HAP-1 (cell line): ENCODE measurements around the gene GPD2.

ENCODE experiments used
- DNase-seq, 2 experiments: peaks; one replicate each; pipeline ENCODE4 v3.0.0-alpha.2; 2016 to 2020; ENCODE audit warnings: low spot score in 2 of 2
- H3K27me3 ChIP-seq: fragments of 250-450 bp; sonication (Bioruptor Pico); 2 replicates; pipeline ENCODE4 v1.5.1; 2020; ENCODE audit warnings: low read depth, mild to moderate bottlenecking, moderate library complexity
- H3K36me3 ChIP-seq: fragments of 250-450 bp; sonication (Bioruptor Pico); replicated peaks from 2 replicates; pipeline ENCODE4 v1.5.1; 2020; ENCODE audit warnings: mild to moderate bottlenecking
- H3K4me1 ChIP-seq: fragments of 250-450 bp; sonication (Bioruptor Pico); 2 replicates; pipeline ENCODE4 v1.5.1; 2020; ENCODE audit warnings: mild to moderate bottlenecking
- H3K4me3 ChIP-seq: fragments of 250-450 bp; sonication (Bioruptor Pico); 2 replicates; pipeline ENCODE4 v1.5.1; 2020; ENCODE audit warnings: mild to moderate bottlenecking, moderate library complexity
- H3K9me3 ChIP-seq: fragments of 250-450 bp; sonication (Bioruptor Pico); 2 replicates; pipeline ENCODE4 v1.5.1; 2020; ENCODE audit warnings: mild to moderate bottlenecking, moderate library complexity
- in situ Hi-C: fragments of 300-500 bp; cut with MboI; formaldehyde crosslinking; loops from 3 replicates; pipeline ENCODE4 v1.14.3; 2020; ENCODE audit warnings: low sequenced_read_pairs, inconsistent platforms, mixed read lengths

Gene GPD2

DNA sequence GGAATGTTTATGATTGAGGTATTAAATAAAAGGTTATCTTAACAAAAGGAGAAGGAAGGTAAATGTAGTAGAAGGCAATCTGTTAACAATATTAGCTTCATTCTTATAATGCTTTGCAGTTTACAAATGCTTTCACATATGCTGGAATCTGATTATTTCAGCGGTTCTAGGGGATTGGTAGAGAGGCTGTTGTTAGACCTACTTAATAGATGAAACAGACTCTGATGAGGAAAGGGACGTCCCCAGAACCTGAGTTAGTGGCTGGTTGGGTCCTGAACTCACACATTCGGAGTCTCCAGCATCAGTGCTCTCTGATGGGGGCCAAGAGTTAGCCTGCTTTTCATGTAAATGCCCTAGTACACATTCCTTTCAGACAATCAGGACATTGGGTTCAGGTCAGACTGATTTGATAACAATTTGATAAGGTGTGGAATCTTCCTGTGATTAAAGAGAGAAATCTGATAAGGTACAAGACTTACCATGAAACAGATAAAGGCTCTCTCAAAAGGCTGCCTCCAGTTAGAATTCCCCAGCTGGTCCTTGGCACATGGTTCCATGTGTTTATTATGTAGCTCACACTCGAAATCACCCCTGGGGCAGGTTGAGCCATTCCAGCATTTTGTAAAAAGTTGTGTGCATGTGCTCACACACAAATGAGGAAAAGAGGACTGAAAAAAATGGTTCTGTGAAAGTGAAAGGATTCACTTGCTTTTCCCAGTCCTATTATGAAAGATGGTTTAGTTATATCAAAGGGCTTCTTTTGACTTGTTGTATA, 103.1 kb downstream of the GPD2 start:
- H3K4me1 ChIP-seq: peaks cover 5% of the 10 kb centered on the region
- in situ Hi-C loops: no loop called here

DNA sequence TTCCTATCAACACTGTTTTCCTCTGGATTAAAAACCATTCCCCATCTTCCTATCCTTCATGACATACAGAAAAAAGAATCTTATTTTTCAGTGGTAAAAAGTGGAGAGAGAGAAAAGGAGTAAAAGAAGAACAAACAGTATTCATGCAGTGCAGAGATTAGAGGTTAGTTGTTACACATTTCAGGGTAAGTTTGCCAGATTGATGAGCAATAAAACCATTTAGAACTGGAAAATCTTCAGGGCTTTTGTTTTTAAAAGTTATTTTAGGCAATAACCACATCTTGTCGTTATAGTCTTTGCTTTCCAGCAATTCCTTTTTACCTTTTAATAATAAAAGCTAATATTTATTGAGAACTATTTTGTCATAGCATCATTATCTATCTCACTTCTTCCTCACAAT, 104.5 kb downstream of the GPD2 start:
- Histone ChIP-seq H3K4me1 (peaks cover 5% of the 10 kb centered on the region), H3K27me3 (no peaks in the 10 kb centered on the region), H3K36me3 (no peaks in the 10 kb centered on the region), H3K4me3 (no peak overlapping the region), H3K9me3 (no peaks in the 10 kb centered on the region)
- in situ Hi-C loops: no loop called here
- DNase-seq: no peak

More for the DNA sequence above, 103.1 kb downstream of the GPD2 start:
- H3K4me3 ChIP-seq: no peak overlapping the region
- no peak for DNase-seq
- no peaks in the 10 kb centered on the region for H3K36me3 ChIP-seq
- no peaks in the 10 kb centered on the region for H3K27me3 ChIP-seq
- H3K9me3 ChIP-seq: no peaks in the 10 kb centered on the region

DNA sequence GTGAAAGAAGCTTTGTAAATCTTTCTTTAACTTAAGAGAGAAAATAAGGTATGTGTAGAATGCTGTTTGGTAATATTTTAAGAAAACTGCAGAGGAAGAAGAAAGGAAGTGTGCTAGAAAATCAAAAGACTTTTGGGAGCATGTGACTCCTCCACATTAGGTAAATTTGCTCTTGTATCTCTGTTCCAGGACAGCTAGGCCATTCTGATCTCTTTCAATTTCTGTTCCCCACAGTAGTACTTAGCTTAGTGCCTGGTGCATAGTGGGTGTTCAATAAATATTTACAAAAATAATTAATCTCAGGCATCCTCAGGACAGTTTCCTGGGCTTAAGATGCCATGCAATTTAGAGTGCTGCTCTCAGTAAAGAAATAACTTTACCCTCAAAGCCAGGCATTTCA, 105.0 kb downstream of the GPD2 start:
- no peak for DNase-seq
- H3K36me3 ChIP-seq: no peaks in the 10 kb centered on the region
- in situ Hi-C loops: no loop called here
- H3K27me3 ChIP-seq: no peaks in the 10 kb centered on the region
- no peak overlapping the region for H3K4me3 ChIP-seq
- no peaks in the 10 kb centered on the region for H3K9me3 ChIP-seq
- peaks cover 5% of the 10 kb centered on the region for H3K4me1 ChIP-seq

DNA sequence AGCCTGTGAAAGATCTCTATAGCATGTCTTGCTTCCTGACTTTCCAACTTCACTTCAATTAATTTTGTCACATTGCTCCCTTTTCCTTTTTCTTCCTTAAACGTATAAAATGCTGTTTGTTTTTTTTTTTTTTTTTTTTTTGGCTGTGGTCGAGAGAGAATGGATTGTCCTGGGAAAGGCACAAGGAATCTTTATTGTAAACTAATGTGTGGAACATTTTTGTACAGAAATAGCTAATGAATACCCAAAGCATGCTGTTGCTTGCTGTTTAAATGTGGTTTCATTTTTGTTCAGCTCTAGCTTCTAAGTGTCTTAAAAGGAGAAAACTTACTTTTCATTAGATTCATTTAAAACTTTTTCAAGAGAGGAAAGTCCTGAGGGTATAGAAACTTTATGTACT, 105.5 kb downstream of the GPD2 start:
- DNase-seq: no peak
- no peak overlapping the region for H3K4me3 ChIP-seq
- no peaks in the 10 kb centered on the region for H3K9me3 ChIP-seq
- in situ Hi-C loops: no loop called here
- H3K27me3 ChIP-seq: no peaks in the 10 kb centered on the region
- H3K36me3 ChIP-seq: no peaks in the 10 kb centered on the region
- peaks cover 5% of the 10 kb centered on the region for H3K4me1 ChIP-seq

DNA sequence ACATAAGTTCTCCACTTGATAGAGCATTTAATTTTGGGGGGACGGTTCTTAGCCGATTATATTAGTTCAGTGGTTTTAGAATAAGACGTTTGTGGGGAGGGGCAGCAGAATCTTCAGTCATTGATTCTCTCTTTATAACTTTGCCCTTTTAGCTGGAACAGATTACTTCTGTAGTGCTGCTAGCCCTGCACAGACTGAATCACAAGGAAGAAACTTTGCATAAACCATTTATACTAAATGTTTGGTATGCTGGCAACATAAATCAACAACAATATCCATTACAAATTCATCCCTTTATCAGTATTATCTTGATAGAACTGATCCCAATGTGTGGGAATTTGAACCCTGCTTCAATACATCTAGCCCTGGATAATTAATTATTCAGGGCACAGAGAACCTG, 112.2 kb downstream of the GPD2 start:
- in situ Hi-C loops: no loop called here
- no peaks in the 10 kb centered on the region for H3K27me3 ChIP-seq
- no peaks in the 10 kb centered on the region for H3K9me3 ChIP-seq
- no peaks in the 10 kb centered on the region for H3K4me1 ChIP-seq
- H3K4me3 ChIP-seq: no peak overlapping the region
- no peak for DNase-seq
- H3K36me3 ChIP-seq: no peaks in the 10 kb centered on the region

- DNase-seq: no peak
- H3K36me3 ChIP-seq: no peaks in the 10 kb centered on the region
- H3K4me1 ChIP-seq: no peaks in the 10 kb centered on the region
- in situ Hi-C loops: no loop called here
- no peak overlapping the region for H3K4me3 ChIP-seq
- H3K27me3 ChIP-seq: no peaks in the 10 kb centered on the region
- H3K9me3 ChIP-seq: no peaks in the 10 kb centered on the region
Measured at GRCh38 chr2:156553714-156554442, 117.7 kb downstream of the GPD2 start.

GRCh38 chr2:156561326-156561725, 125.1 kb downstream of the GPD2 start:
- DNase-seq: peak in 1 of 2 experiments; percentile 70
- Histone ChIP-seq H3K9me3 (no peaks in the 10 kb centered on the region), H3K4me3 (no peak overlapping the region), H3K27me3 (no peaks in the 10 kb centered on the region), H3K36me3 (no peaks in the 10 kb centered on the region), H3K4me1 (peaks cover 13% of the 10 kb centered on the region)
- in situ Hi-C loops: no loop called here

DNA sequence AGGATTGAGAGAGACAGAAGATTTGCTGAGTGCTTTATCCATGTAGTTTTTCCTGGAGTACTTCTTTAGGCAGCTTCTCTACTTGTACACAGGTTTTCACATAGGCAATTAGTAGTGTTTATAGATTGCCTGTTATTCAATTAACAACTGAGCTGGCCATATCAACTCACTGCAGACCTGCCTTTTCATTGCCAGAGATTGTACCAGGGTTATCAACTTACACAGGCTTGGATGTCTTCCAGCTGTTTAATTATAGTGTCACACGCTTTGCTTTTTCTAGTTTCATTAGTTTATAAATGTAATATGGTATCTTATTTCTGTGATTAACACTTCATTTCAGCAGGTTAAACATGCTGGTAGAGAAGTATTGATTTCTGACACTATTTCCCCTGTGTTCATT, 125.9 kb downstream of the GPD2 start:
- DNase-seq: no peak

GRCh38 chr2:156563994-156564753, 128.0 kb downstream of the GPD2 start:
- no peaks in the 10 kb centered on the region for H3K36me3 ChIP-seq
- H3K4me1 ChIP-seq: peaks cover 13% of the 10 kb centered on the region
- H3K9me3 ChIP-seq: no peaks in the 10 kb centered on the region
- no peaks in the 10 kb centered on the region for H3K27me3 ChIP-seq
- in situ Hi-C loops: no loop called here
- no peak overlapping the region for H3K4me3 ChIP-seq
- no peak for DNase-seq

More for the DNA sequence above, 125.9 kb downstream of the GPD2 start:
- Histone ChIP-seq H3K27me3 (no peaks in the 10 kb centered on the region), H3K36me3 (no peaks in the 10 kb centered on the region), H3K4me1 (peaks cover 13% of the 10 kb centered on the region), H3K9me3 (no peaks in the 10 kb centered on the region), H3K4me3 (no peak overlapping the region)
- in situ Hi-C loops: no loop called here

DNA sequence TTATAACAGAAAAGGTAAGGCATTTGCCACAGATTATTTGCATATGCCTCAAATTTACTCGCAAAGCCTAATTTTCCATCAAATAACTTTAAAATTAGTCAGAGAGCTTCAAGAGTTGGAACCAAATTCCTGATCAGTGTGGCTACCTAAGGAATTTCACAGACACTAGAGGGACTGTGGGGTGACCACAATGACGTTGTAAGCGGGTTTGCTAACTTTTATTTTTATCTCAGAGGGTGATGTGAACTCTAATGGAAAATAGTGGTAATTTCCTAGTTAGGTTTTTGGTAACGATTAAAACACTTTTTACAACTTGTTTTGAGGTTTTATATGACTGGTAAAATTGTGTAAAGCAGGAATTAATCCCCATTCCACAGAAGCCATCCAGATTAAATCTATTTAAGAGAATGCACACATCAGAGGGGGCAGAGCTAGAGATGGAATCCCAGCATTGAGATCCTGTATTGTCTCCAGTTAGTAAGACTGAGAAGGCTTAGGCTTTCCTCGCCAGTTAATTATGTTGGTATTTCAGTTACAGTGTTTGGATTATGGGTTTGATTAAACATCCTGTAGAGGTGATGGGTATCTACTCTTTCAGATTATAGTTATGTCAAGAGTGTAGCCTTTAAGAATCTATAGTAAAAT, 129.0 kb downstream of the GPD2 start:
- H3K36me3 ChIP-seq: no peaks in the 10 kb centered on the region
- no peak for DNase-seq
- peaks cover 13% of the 10 kb centered on the region for H3K4me1 ChIP-seq
- no peaks in the 10 kb centered on the region for H3K27me3 ChIP-seq
- H3K9me3 ChIP-seq: no peaks in the 10 kb centered on the region
- H3K4me3 ChIP-seq: no peak overlapping the region
- in situ Hi-C loops: no loop called here

DNA sequence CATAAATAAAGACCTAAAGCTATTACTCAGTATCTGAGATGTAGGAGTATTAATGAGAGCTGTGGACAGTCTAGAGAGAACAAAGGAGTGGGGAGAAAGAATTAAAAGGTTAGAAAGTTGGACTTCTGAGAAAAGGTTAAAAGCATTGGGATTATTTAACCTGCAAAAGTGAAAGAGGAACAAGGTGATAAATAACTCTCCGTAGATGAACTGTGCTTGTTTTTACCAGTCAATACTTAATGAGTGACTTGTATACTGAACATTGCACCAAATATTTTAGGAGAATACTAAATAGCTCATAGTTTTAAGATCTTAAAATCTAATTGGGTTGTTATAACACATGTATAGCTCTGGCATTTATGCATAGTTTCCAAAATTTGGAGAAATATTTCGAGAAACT, 137.5 kb downstream of the GPD2 start:
- H3K27me3 ChIP-seq: no peaks in the 10 kb centered on the region
- no peaks in the 10 kb centered on the region for H3K9me3 ChIP-seq
- in situ Hi-C loops: no loop called here
- no peak for DNase-seq
- no peaks in the 10 kb centered on the region for H3K36me3 ChIP-seq
- no peaks in the 10 kb centered on the region for H3K4me1 ChIP-seq
- H3K4me3 ChIP-seq: no peak overlapping the region

GRCh38 chr2:156574112-156574511, 137.9 kb downstream of the GPD2 start:
- Histone ChIP-seq H3K4me1 (no peaks in the 10 kb centered on the region), H3K27me3 (no peaks in the 10 kb centered on the region), H3K9me3 (no peaks in the 10 kb centered on the region), H3K36me3 (no peaks in the 10 kb centered on the region), H3K4me3 (no peak overlapping the region)
- in situ Hi-C loops: no loop called here
- DNase-seq: no peak

DNA sequence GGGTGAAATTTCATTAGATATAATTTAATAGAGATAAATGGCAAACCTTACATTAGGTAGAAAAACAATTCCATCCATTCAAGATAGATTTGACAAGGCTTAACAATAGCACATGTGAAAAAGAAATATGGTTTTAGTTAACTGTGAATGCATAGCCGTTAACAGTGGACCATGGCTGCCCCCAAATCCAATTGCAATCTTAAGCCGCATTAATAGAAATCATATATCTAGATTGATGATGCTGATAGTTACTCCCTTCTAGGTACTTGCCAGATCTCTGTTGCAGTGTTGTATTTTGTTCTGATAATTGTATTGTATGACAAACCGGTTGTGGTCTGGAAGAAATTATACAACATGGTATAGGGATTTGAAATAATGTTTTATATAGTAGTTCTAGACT, 139.8 kb downstream of the GPD2 start:
- DNase-seq: no peak
- Histone ChIP-seq H3K4me1 (peaks cover 7% of the 10 kb centered on the region), H3K9me3 (no peaks in the 10 kb centered on the region), H3K36me3 (no peaks in the 10 kb centered on the region), H3K4me3 (no peak overlapping the region), H3K27me3 (no peaks in the 10 kb centered on the region)
- in situ Hi-C loops: loop anchor here (25.0 kb wide), 3 partner anchors 239 to 1189 kb away; partner anchors contain the start of gene NR4A2
